BE2C (cell line): ENCODE data around the gene SOX3.

Experiments used
- DNase-seq: peaks from one replicate; pipeline ENCODE4 v3.0.0-alpha.2; 2020
- H3K27me3 ChIP-seq: fragments of 250-450 bp; sonication (Bioruptor Pico); 2 replicates; pipeline ENCODE4 v1.5.1; 2020; ENCODE audit warnings: mild to moderate bottlenecking
- H3K36me3 ChIP-seq: fragments of 250-450 bp; sonication (Bioruptor Pico); 2 replicates; pipeline ENCODE4 v1.5.1; 2020; ENCODE audit warnings: mild to moderate bottlenecking
- H3K4me1 ChIP-seq: fragments of 250-450 bp; sonication (Bioruptor Pico); 2 replicates; pipeline ENCODE4 v1.5.1; 2020
- H3K4me3 ChIP-seq: 2 replicates; pipeline ENCODE4 v1.5.1; 2011; ENCODE audit warnings: low read depth, low read length
- H3K9me3 ChIP-seq: fragments of 250-450 bp; sonication (Bioruptor Pico); 2 replicates; pipeline ENCODE4 v1.5.1; 2020
- CTCF ChIP-seq: IDR thresholded peaks from 2 replicates; pipeline ENCODE4 v1.5.1; 2012; ENCODE audit warnings: mild to moderate bottlenecking, low read depth, low read length

The SOX3 gene

GRCh38 chrX:140501940-140502468 is 2.9 kb downstream of the SOX3 start:
- no peaks in the 10 kb centered on the region for H3K9me3 ChIP-seq
- H3K4me1 ChIP-seq: no peaks in the 10 kb centered on the region
- no peak overlapping the region for H3K4me3 ChIP-seq
- TF ChIP-seq CTCF: no peak
- peaks cover 51% of the 10 kb centered on the region for H3K27me3 ChIP-seq
- H3K36me3 ChIP-seq: no peaks in the 10 kb centered on the region
- DNase-seq: no peak

- no peak for DNase-seq
- no peak overlapping the region for H3K4me3 ChIP-seq
- no peaks in the 10 kb centered on the region for H3K36me3 ChIP-seq
- TF ChIP-seq CTCF: no peak
- H3K27me3 ChIP-seq: peaks cover 44% of the 10 kb centered on the region
- no peaks in the 10 kb centered on the region for H3K9me3 ChIP-seq
- H3K4me1 ChIP-seq: no peaks in the 10 kb centered on the region
Observed at GRCh38 chrX:140501321-140501720, 3.5 kb downstream of the SOX3 start.

GRCh38 chrX:140500441-140500840 is 4.4 kb downstream of the SOX3 start:
- H3K36me3 ChIP-seq: no peaks in the 10 kb centered on the region
- H3K27me3 ChIP-seq: peaks cover 35% of the 10 kb centered on the region
- no peak for DNase-seq
- H3K9me3 ChIP-seq: no peaks in the 10 kb centered on the region
- no peaks in the 10 kb centered on the region for H3K4me1 ChIP-seq
- TF ChIP-seq CTCF: no peak
- H3K4me3 ChIP-seq: no peak overlapping the region

- Histone ChIP-seq H3K36me3 (no peaks in the 10 kb centered on the region), H3K9me3 (no peaks in the 10 kb centered on the region), H3K27me3 (peaks cover under 1% of the 10 kb centered on the region; the same call in 1 of the 2 replicates), H3K4me3 (no peak overlapping the region), H3K4me1 (no peaks in the 10 kb centered on the region)
- TF ChIP-seq CTCF: no peak
- no peak for DNase-seq
Observed at GRCh38 chrX:140495739-140496138, 9.1 kb downstream of the SOX3 start.

GRCh38 chrX:140492066-140492994 is 12.5 kb downstream of the SOX3 start:
- no peaks in the 10 kb centered on the region for H3K36me3 ChIP-seq

More at GRCh38 chrX:140492066-140492994, 12.5 kb downstream of the SOX3 start:
- Histone ChIP-seq H3K4me1 (no peaks in the 10 kb centered on the region), H3K9me3 (no peaks in the 10 kb centered on the region), H3K4me3 (no peak overlapping the region), H3K27me3 (no peaks in the 10 kb centered on the region)
- DNase-seq: no peak
- TF ChIP-seq CTCF: no peak
